GM21360 (cell line): ENCODE results near the gene TMEM119.
"Not testable (repeated sequence)": the region's sequence is repeated elsewhere in the genome, so short reads cannot be mapped to it uniquely, and the experiment has no call there.

ENCODE experiments used
- ATAC-seq: cut with Tn5 transposase; IDR thresholded peaks from one replicate; pipeline ENCODE4 v1.9.1; 2021; ENCODE audit warnings: mild to moderate bottlenecking, moderate library complexity; ENCODE audit not compliant: unreplicated experiment

The TMEM119 gene

GRCh38 chr12:108602976-108603704 lies 5.3 kb upstream of the TMEM119 start:
- ATAC-seq, result no peak

GRCh38 chr12:108602209-108602705 lies 4.4 kb upstream of the TMEM119 start:
- no peak for ATAC-seq

GRCh38 chr12:108600702-108601007 lies 2.8 kb upstream of the TMEM119 start:
- ATAC-seq, result no peak

- no peak for ATAC-seq
Measured at GRCh38 chr12:108599948-108600701, 2.2 kb upstream of the TMEM119 start.

GRCh38 chr12:108599541-108599940 lies 1.7 kb upstream of the TMEM119 start:
- no peak for ATAC-seq

- no peak for ATAC-seq
Measured at GRCh38 chr12:108598553-108599250, 818 bp upstream of the TMEM119 start.

- no peak for ATAC-seq
Measured at GRCh38 chr12:108596854-108597558, 878 bp downstream of the TMEM119 start.

GRCh38 chr12:108595711-108596647 lies 1.9 kb downstream of the TMEM119 start:
- ATAC-seq, result no peak

- no peak for ATAC-seq
Measured at GRCh38 chr12:108594960-108595710, 2.7 kb downstream of the TMEM119 start.

GRCh38 chr12:108594323-108594903 lies 3.5 kb downstream of the TMEM119 start:
- no peak for ATAC-seq

GRCh38 chr12:108592033-108592909 lies 5.6 kb downstream of the TMEM119 start:
- no peak for ATAC-seq

GRCh38 chr12:108591267-108591980 lies 6.5 kb downstream of the TMEM119 start:
- ATAC-seq, result no peak

GRCh38 chr12:108590463-108590862 lies 7.4 kb downstream of the TMEM119 start:
- ATAC-seq, result not testable (repeated sequence)

GRCh38 chr12:108589840-108590229 lies 8.0 kb downstream of the TMEM119 start:
- no peak for ATAC-seq

- no peak for ATAC-seq
Measured at GRCh38 chr12:108589028-108589839, 8.7 kb downstream of the TMEM119 start.

- ATAC-seq, result no peak
Measured at GRCh38 chr12:108587826-108588225, 10.1 kb downstream of the TMEM119 start.
